Purkinje cell (primary cell): ENCODE data around the gene FAM3D. TPM values are rescaled to one million over a fixed set of nuclear protein-coding genes. Genes with fewer than 3 reads are reported as not detected.

Experiments used
- polyA plus RNA-seq: library from polyadenylated mRNA; unstranded; fragments of >200 nt; fragmentation: Nextera tagmentation; gene quantifications from 2 replicates; pipeline ENCODE4 v1.2.1, GENCODE V29; 2014

The FAM3D gene
- not detected in 2 replicates for polyA plus RNA-seq

GRCh38 chr3:58666683-58667082, at the start of gene FAM3D:
Gene FAM3D, minus strand, starts transcription at chr3:58666774. Its CDS starts 11,211 bp downstream, at chr3:58655563.

Other genes starting within 250 kb of the FAM3D start
- 253 and 346 TPM in 2 replicates for gene PDHB, start 232.9 kb downstream of the FAM3D start, polyA plus RNA-seq
- gene KCTD6, start 174.7 kb downstream of the FAM3D start, polyA plus RNA-seq = 55.9 and 60.2 TPM in 2 replicates
- gene ACOX2, start 129.6 kb downstream of the FAM3D start, polyA plus RNA-seq = 1.3 and 2.4 TPM in 2 replicates
- 13.8 and 16.7 TPM in 2 replicates for gene FAM107A, start 89.4 kb downstream of the FAM3D start, polyA plus RNA-seq